Neuronal stem cell (in vitro differentiated cells): ENCODE measurements around the gene GINS2.

Experiments
- DNase-seq: peaks from one replicate; pipeline ENCODE4 v3.0.0-alpha.2; 2013; ENCODE audit warnings: low spot score
- H2AFZ ChIP-seq: one replicate; pipeline ENCODE4 v1.6.1; 2013; ENCODE audit warnings: mild to moderate bottlenecking, low read length, inconsistent platforms
- H2AK5ac ChIP-seq: 2 replicates; pipeline ENCODE4 v1.6.1; 2013; ENCODE audit warnings: low read depth, mild to moderate bottlenecking, inconsistent platforms, low read length, moderate library complexity, mixed read lengths
- H2BK120ac ChIP-seq: 2 replicates; pipeline ENCODE4 v1.6.1; 2013; ENCODE audit warnings: low read depth, mild to moderate bottlenecking, inconsistent platforms, low read length, moderate library complexity, mixed read lengths
- H2BK12ac ChIP-seq: one replicate; pipeline ENCODE4 v1.6.1; 2013; ENCODE audit warnings: low read length, inconsistent platforms
- H2BK15ac ChIP-seq: 2 replicates; pipeline ENCODE4 v1.6.1; 2013; ENCODE audit warnings: mild to moderate bottlenecking, low read length, inconsistent platforms, mixed read lengths
- H2BK5ac ChIP-seq: one replicate; pipeline ENCODE4 v1.6.1; 2013; ENCODE audit warnings: inconsistent platforms, mild to moderate bottlenecking, low read length, moderate library complexity
- H3K14ac ChIP-seq: one replicate; pipeline ENCODE4 v1.6.1; 2013; ENCODE audit warnings: low read length, inconsistent platforms
- H3K18ac ChIP-seq: 2 replicates; pipeline ENCODE4 v1.6.1; 2013; ENCODE audit warnings: low read length, inconsistent platforms
- H3K23ac ChIP-seq: 2 replicates; pipeline ENCODE4 v1.6.1; 2013; ENCODE audit warnings: low read depth, mild to moderate bottlenecking, mixed read lengths, low read length, inconsistent platforms; ENCODE audit not compliant: poor library complexity
- H3K27ac ChIP-seq: replicated peaks from 3 replicates; pipeline ENCODE4 v1.5.1; 2013; ENCODE audit warnings: low read length, inconsistent platforms
- H3K27me3 ChIP-seq, 3 experiments: 2 replicates each; pipeline ENCODE4 v1.6.1; 2013; ENCODE audit warnings: low read length in 3 of 3, mild to moderate bottlenecking in 2 of 3, inconsistent platforms in 1 of 3, low read depth in 1 of 3, mixed read lengths in 1 of 3, moderate library complexity in 1 of 3; ENCODE audit not compliant: control insufficient read depth in 3 of 3, insufficient read depth in 3 of 3
- H3K36me3 ChIP-seq, 2 donors: replicated peaks in 1 of 2; 2 replicates each; pipeline ENCODE4 v1.6.1; 2013; ENCODE audit warnings: low read length in 2 of 2; ENCODE audit not compliant: control insufficient read depth in 2 of 2, insufficient read depth in 2 of 2
- H3K4ac ChIP-seq: 2 replicates; pipeline ENCODE4 v1.6.1; 2013; ENCODE audit warnings: inconsistent platforms, mild to moderate bottlenecking, low read length, moderate library complexity
- H3K4me1 ChIP-seq, 2 donors: 1 replicate in 1 of 2; 2 replicates in 1 of 2; pipeline ENCODE4 v1.6.1; 2013; ENCODE audit warnings: low read length in 2 of 2, low read depth in 1 of 2; ENCODE audit not compliant: control insufficient read depth in 2 of 2, insufficient read depth in 1 of 2
- H3K4me2 ChIP-seq: one replicate; pipeline ENCODE4 v1.6.1; 2013; ENCODE audit warnings: mild to moderate bottlenecking, low read length, inconsistent platforms; ENCODE audit not compliant: insufficient read depth, poor library complexity, severe bottlenecking
- H3K4me3 ChIP-seq, 2 donors: 2 replicates each; pipeline ENCODE4 v1.5.1; 2013; ENCODE audit warnings: low read length in 2 of 2, mild to moderate bottlenecking in 2 of 2, inconsistent platforms in 1 of 2, moderate library complexity in 1 of 2
- H3K79me1 ChIP-seq: one replicate; pipeline ENCODE4 v1.6.1; 2013; ENCODE audit warnings: low read depth, mild to moderate bottlenecking, inconsistent platforms, low read length, moderate library complexity
- H3K9ac ChIP-seq: one replicate; pipeline ENCODE4 v1.6.1; 2013; ENCODE audit warnings: mild to moderate bottlenecking, low read depth, low read length, inconsistent platforms; ENCODE audit not compliant: poor library complexity
- H3K9me3 ChIP-seq, 2 donors: replicated peaks in 1 of 2; 2 replicates each; pipeline versions ENCODE3 to v1.6.1; 2013; ENCODE audit warnings: low read length in 2 of 2, mild to moderate bottlenecking in 2 of 2, inconsistent platforms in 1 of 2, low read depth in 1 of 2, mixed read lengths in 1 of 2, moderate library complexity in 1 of 2; ENCODE audit not compliant: control insufficient read depth in 2 of 2, insufficient read depth in 1 of 2
- H4K8ac ChIP-seq: one replicate; pipeline ENCODE4 v1.6.1; 2013; ENCODE audit warnings: low read depth, mild to moderate bottlenecking, inconsistent platforms, low read length, moderate library complexity
- H4K91ac ChIP-seq: one replicate; pipeline ENCODE4 v1.6.1; 2013; ENCODE audit warnings: low read length, low read depth, mild to moderate bottlenecking, inconsistent platforms; ENCODE audit not compliant: poor library complexity
- WGBS, 2 donors: extraction: QIAGEN DNeasy Blood & Tissue Kit; methylation state at CpG; one replicate each; pipeline ENCODE4 v1.1.7; 2013; ENCODE audit warnings: missing lambda C conversion rate in 2 of 2, mixed read lengths in 1 of 2; ENCODE audit not compliant: insufficient read length in 2 of 2, insufficient replicate concordance in 1 of 2; ENCODE audit errors: extremely low coverage in 2 of 2; 5-methylcytosine and 5-hydroxymethylcytosine counted together

The GINS2 gene

GRCh38 chr16:85634747-85635544 is 53.8 kb downstream of the GINS2 start:
- peak overlapping the region; percentile 13 for H2BK5ac ChIP-seq
- H4K8ac ChIP-seq, result no peak overlapping the region
- H3K27me3 ChIP-seq, result no peaks in the 10 kb centered on the region
- no peak overlapping the region for H3K4me2 ChIP-seq
- no CpG with 5 or more reads among the region's 24 CpGs for WGBS, 2 donors
- H2AK5ac ChIP-seq, result peak overlapping the region; percentile 84
- H3K36me3 ChIP-seq, result peaks cover 0 to 54% of the 10 kb centered on the region in 2 donors
- H3K23ac ChIP-seq, result no peak overlapping the region
- H3K4me3 ChIP-seq, result no peak overlapping the region
- peak overlapping the region; percentile 87 for H3K18ac ChIP-seq
- H3K9me3 ChIP-seq, result peaks cover 0 to 4% of the 10 kb centered on the region in 2 donors
- peak overlapping the region; percentile 62 for H2BK15ac ChIP-seq
- no peak overlapping the region for H3K4ac ChIP-seq
- peaks cover 19 to 22% of the 10 kb centered on the region in 2 donors for H3K4me1 ChIP-seq
- no peak overlapping the region for H2AFZ ChIP-seq
- no peak overlapping the region for H3K27ac ChIP-seq
- H3K14ac ChIP-seq, result no peak overlapping the region
- peak overlapping the region; percentile 54 for H2BK120ac ChIP-seq
- no peak overlapping the region for H3K9ac ChIP-seq
- no peak for DNase-seq
- H3K79me1 ChIP-seq, result peaks cover 18% of the 10 kb centered on the region
- no peak overlapping the region for H4K91ac ChIP-seq
- H2BK12ac ChIP-seq, result peak overlapping the region; percentile 88

DNA sequence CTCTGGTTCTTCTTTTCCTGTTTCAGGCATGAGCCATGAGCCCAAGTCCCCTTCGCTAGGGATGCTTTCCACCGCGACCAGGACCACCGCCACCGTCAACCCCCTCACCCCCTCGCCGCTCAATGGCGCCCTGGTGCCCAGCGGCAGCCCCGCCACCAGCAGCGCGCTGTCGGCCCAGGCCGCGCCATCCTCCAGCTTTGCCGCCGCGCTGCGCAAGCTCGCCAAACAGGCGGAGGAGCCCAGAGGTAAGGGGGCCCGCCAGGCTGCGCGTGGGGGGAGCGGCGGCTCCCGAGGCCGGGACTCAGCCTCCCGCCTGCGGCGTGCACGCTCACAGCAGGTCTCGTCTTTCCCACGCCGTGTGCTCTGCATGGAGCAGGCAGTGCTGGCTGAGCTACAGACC is 54.9 kb downstream of the GINS2 start:
- Histone ChIP-seq H3K27me3 (no peaks in the 10 kb centered on the region), H4K8ac (no peak overlapping the region), H3K79me1 (peaks cover 18% of the 10 kb centered on the region), H2AK5ac (peak overlapping the region; percentile 75), H2AFZ (no peak overlapping the region), H3K4me3 (no peak overlapping the region), H3K9me3 (peaks cover 3 to 15% of the 10 kb centered on the region in 2 donors), H3K4ac (no peak overlapping the region), H3K4me1 (peaks cover 14 to 18% of the 10 kb centered on the region in 2 donors), H3K23ac (peak overlapping the region; percentile 80), H3K4me2 (no peak overlapping the region), H3K27ac (no peak overlapping the region), H3K14ac (peak overlapping the region; percentile 71), H4K91ac (no peak overlapping the region), H2BK120ac (no peak overlapping the region), H3K36me3 (peaks cover 0 to 60% of the 10 kb centered on the region in 2 donors), H2BK5ac (peak overlapping the region; percentile 19), H3K18ac (peak overlapping the region; percentile 64), H2BK15ac (peak overlapping the region; percentile 89), H3K9ac (no peak overlapping the region), H2BK12ac (peak overlapping the region; percentile 84)
- no CpG with 5 or more reads among the region's 35 CpGs for WGBS, 2 donors
- no peak for DNase-seq

DNA sequence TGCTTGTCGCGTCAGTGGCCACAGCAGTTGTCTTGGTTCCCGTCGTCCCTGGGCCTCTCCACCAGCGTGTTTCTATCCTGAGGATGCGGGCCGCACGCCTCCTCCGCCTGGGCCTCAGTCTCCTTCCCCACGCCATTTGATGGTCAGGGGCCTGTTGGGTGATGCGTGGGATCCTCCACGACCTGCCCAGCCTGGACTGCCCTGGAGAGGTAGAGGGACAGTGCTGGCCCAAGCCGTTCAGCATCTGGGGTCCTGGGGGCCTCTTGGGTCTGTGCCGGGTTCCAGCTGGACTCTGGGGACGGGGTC is 55.4 kb downstream of the GINS2 start:
- Histone ChIP-seq H2AK5ac (peak overlapping the region; percentile 88), H3K27ac (no peak overlapping the region), H3K4me1 (peaks cover 12 to 15% of the 10 kb centered on the region in 2 donors), H3K4ac (no peak overlapping the region), H3K4me2 (no peak overlapping the region), H3K36me3 (peaks cover 0 to 64% of the 10 kb centered on the region in 2 donors), H3K18ac (peak overlapping the region; percentile 64), H3K79me1 (peaks cover 16% of the 10 kb centered on the region), H3K9me3 (peaks cover 3 to 17% of the 10 kb centered on the region in 2 donors), H3K23ac (no peak overlapping the region), H3K4me3 (no peak overlapping the region), H3K27me3 (no peaks in the 10 kb centered on the region), H3K9ac (no peak overlapping the region), H4K8ac (no peak overlapping the region), H4K91ac (no peak overlapping the region), H3K14ac (no peak overlapping the region), H2BK5ac (no peak overlapping the region), H2BK15ac (peak overlapping the region; percentile 89), H2AFZ (no peak overlapping the region), H2BK120ac (no peak overlapping the region), H2BK12ac (no peak overlapping the region)
- no peak for DNase-seq
- WGBS, 2 donors, result no CpG with 5 or more reads among the region's 15 CpGs

DNA sequence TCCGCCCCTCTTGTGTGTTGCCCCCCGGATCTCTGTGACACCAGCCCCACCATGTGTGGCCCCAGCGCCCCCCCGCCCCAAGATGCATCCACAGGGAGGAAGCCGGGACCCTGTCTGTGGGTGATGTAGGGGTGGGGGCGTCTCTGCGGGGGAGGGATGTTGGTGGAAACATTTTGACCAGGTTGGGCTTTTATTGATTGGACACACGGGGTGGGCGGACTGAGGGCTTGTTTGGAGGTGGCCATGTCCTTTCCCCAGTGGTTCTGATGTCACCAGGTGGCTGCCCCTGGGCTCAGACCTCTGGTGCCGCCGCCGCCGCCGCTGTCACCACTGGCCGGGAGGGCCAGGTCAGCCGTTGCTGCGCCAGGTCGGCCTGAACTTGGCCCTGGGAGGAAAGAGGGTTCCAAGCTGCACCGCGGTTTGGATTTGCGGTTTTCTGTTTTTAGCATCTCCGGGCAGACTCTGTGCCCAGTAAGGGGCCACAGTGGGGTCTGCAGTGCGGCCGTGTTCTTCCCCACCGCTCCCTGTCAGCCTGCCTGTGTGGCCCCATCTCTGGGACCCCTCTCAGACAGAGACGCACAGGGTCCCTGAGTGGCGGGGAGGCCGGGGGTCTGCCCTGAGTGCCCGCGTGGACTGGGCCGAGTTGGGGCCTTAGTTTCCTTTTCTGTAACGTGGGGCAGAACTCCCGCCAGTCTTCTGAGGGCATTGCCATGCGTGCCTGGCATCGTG is 55.9 kb downstream of the GINS2 start:
- no peak for DNase-seq
- H3K27me3 ChIP-seq, result no peaks in the 10 kb centered on the region
- no peak overlapping the region for H2BK5ac ChIP-seq

More for the DNA sequence above, 55.9 kb downstream of the GINS2 start:
- no peak overlapping the region for H2BK120ac ChIP-seq
- H3K4me3 ChIP-seq, result no peak overlapping the region
- H2BK12ac ChIP-seq, result no peak overlapping the region
- H3K18ac ChIP-seq, result peak overlapping the region; percentile 86
- H4K91ac ChIP-seq, result no peak overlapping the region
- peaks cover 11% of the 10 kb centered on the region in 2 donors for H3K4me1 ChIP-seq
- H2AK5ac ChIP-seq, result peak overlapping the region; percentile 88
- H3K9ac ChIP-seq, result no peak overlapping the region
- H3K27ac ChIP-seq, result no peak overlapping the region
- H3K79me1 ChIP-seq, result peaks cover 16% of the 10 kb centered on the region
- H3K36me3 ChIP-seq, result peaks cover 0 to 62% of the 10 kb centered on the region in 2 donors
- H4K8ac ChIP-seq, result no peak overlapping the region
- no CpG with 5 or more reads among the region's 35 CpGs for WGBS, 2 donors
- H2AFZ ChIP-seq, result no peak overlapping the region
- H3K4me2 ChIP-seq, result no peak overlapping the region
- H3K4ac ChIP-seq, result no peak overlapping the region
- no peak overlapping the region for H3K23ac ChIP-seq
- peak overlapping the region; percentile 54 for H2BK15ac ChIP-seq
- H3K9me3 ChIP-seq, result peaks cover 3 to 17% of the 10 kb centered on the region in 2 donors
- peak overlapping the region; percentile 51 for H3K14ac ChIP-seq
